ENCODE results near the gene GAL3ST3.

Gene GAL3ST3

GRCh38 chr11:66076561-66076960, 27.6 kb upstream of the GAL3ST3 start:
- Histone ChIP-seq H2BK120ac (ENCODE audit: low read depth, low read length) (no peak overlapping the region), H2BK5ac (ENCODE audit: low read length) (no peak overlapping the region), H3K4me1 (ENCODE audit: control insufficient read depth in 2 of 2, insufficient read depth in 1 of 2, low read depth in 1 of 2, low read length in 2 of 2) (peaks cover under 1 to 2% of the 10 kb centered on the region in 2 donors), H3K79me1 (ENCODE audit: low read depth, low read length) (no peaks in the 10 kb centered on the region), H3K4me3 (ENCODE audit: low read length in 2 of 2) (no peak overlapping the region), H2AK5ac (ENCODE audit: low read depth, low read length) (no peak overlapping the region), H3K23ac (ENCODE audit: low read depth, low read length, poor library complexity) (no peak overlapping the region), H3K14ac (ENCODE audit: low read length) (no peak overlapping the region), H3K4me2 (ENCODE audit: insufficient read depth, low read length, poor library complexity, severe bottlenecking) (no peak overlapping the region), H3K27ac (replicated peaks; ENCODE audit: low read length) (no peak overlapping the region), H2AFZ (ENCODE audit: low read length) (no peak overlapping the region), H4K91ac (ENCODE audit: low read depth, low read length, poor library complexity) (no peak overlapping the region), H3K9me3 (replicated peaks in 1 of 2; ENCODE audit: control insufficient read depth in 2 of 2, insufficient read depth in 1 of 2, low read depth in 1 of 2, low read length in 2 of 2) (no peaks in the 10 kb centered on the region), H3K27me3 (ENCODE audit: control insufficient read depth in 3 of 3, insufficient read depth in 3 of 3, low read depth in 1 of 3, low read length in 3 of 3) (no peaks in the 10 kb centered on the region), H2BK15ac (ENCODE audit: low read length) (no peak overlapping the region), H3K18ac (ENCODE audit: low read length) (no peak overlapping the region), H2BK12ac (ENCODE audit: low read length) (no peak overlapping the region), H3K36me3 (replicated peaks in 1 of 2; ENCODE audit: control insufficient read depth in 2 of 2, insufficient read depth in 2 of 2, low read length in 2 of 2) (peaks cover 2 to 35% of the 10 kb centered on the region in 2 donors), H3K9ac (ENCODE audit: low read depth, low read length, poor library complexity) (no peak overlapping the region), H3K4ac (ENCODE audit: low read length) (no peak overlapping the region), H4K8ac (ENCODE audit: low read depth, low read length) (peak overlapping the region; percentile 48)
- no peak for DNase-seq (ENCODE audit: low spot score)
- no CpG with 5 or more reads among the region's 9 CpGs for WGBS, 2 donors (ENCODE audit: extremely low coverage in 2 of 2, insufficient read length in 2 of 2, insufficient replicate concordance in 1 of 2)

- no peak overlapping the region for H2BK5ac ChIP-seq (ENCODE audit: low read length)
Measured at GRCh38 chr11:66075273-66075672, 26.3 kb upstream of the GAL3ST3 start.

DNA sequence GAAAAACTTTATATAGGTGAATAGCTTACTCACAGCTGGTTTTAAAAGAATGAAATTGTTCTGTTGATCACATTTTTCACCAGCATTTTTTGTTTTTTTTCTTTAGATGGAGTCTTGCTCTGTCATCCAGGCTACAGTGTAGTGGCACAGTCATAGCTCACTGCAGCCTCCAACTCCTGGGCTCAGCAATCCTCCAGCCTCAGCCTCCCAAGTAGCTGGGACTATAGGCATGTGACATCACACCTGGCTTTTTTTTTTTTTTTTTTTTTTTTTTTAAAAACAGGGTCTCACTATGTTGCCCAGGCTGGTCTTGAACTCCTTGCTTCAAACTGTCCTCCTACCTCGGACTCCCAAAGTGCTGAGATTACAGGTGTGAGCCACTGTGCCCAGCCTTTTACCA, 24.7 kb upstream of the GAL3ST3 start:
- Histone ChIP-seq H4K91ac (ENCODE audit: low read depth, low read length, poor library complexity) (no peak overlapping the region), H3K9ac (ENCODE audit: low read depth, low read length, poor library complexity) (no peak overlapping the region), H2BK120ac (ENCODE audit: low read depth, low read length) (no peak overlapping the region), H2BK12ac (ENCODE audit: low read length) (no peak overlapping the region), H3K27me3 (ENCODE audit: control insufficient read depth in 3 of 3, insufficient read depth in 3 of 3, low read depth in 1 of 3, low read length in 3 of 3) (no peaks in the 10 kb centered on the region), H3K4me3 (ENCODE audit: low read length in 2 of 2) (no peak overlapping the region), H3K36me3 (replicated peaks in 1 of 2; ENCODE audit: control insufficient read depth in 2 of 2, insufficient read depth in 2 of 2, low read length in 2 of 2) (peaks cover 6 to 41% of the 10 kb centered on the region in 2 donors), H3K9me3 (replicated peaks in 1 of 2; ENCODE audit: control insufficient read depth in 2 of 2, insufficient read depth in 1 of 2, low read depth in 1 of 2, low read length in 2 of 2) (no peaks in the 10 kb centered on the region), H3K4me1 (ENCODE audit: control insufficient read depth in 2 of 2, insufficient read depth in 1 of 2, low read depth in 1 of 2, low read length in 2 of 2) (peaks cover 4 to 7% of the 10 kb centered on the region in 2 donors), H4K8ac (ENCODE audit: low read depth, low read length) (no peak overlapping the region), H3K4me2 (ENCODE audit: insufficient read depth, low read length, poor library complexity, severe bottlenecking) (no peak overlapping the region), H3K14ac (ENCODE audit: low read length) (no peak overlapping the region), H2BK5ac (ENCODE audit: low read length) (no peak overlapping the region), H3K27ac (replicated peaks; ENCODE audit: low read length) (no peak overlapping the region), H3K23ac (ENCODE audit: low read depth, low read length, poor library complexity) (no peak overlapping the region), H2AFZ (ENCODE audit: low read length) (no peak overlapping the region), H3K79me1 (ENCODE audit: low read depth, low read length) (no peaks in the 10 kb centered on the region), H3K18ac (ENCODE audit: low read length) (no peak overlapping the region), H2BK15ac (ENCODE audit: low read length) (no peak overlapping the region), H3K4ac (ENCODE audit: low read length) (no peak overlapping the region), H2AK5ac (ENCODE audit: low read depth, low read length) (no peak overlapping the region)
- no peak for DNase-seq (ENCODE audit: low spot score)
- WGBS, 2 donors (ENCODE audit: extremely low coverage in 2 of 2, insufficient read length in 2 of 2, insufficient replicate concordance in 1 of 2), result no CpG with 5 or more reads among the region's 1 CpG

More at GRCh38 chr11:66075273-66075672, 26.3 kb upstream of the GAL3ST3 start:
- Histone ChIP-seq H3K18ac (ENCODE audit: low read length) (no peak overlapping the region), H3K23ac (ENCODE audit: low read depth, low read length, poor library complexity) (no peak overlapping the region), H3K14ac (ENCODE audit: low read length) (no peak overlapping the region), H4K91ac (ENCODE audit: low read depth, low read length, poor library complexity) (no peak overlapping the region), H3K79me1 (ENCODE audit: low read depth, low read length) (no peaks in the 10 kb centered on the region), H3K36me3 (replicated peaks in 1 of 2; ENCODE audit: control insufficient read depth in 2 of 2, insufficient read depth in 2 of 2, low read length in 2 of 2) (peaks cover 2 to 35% of the 10 kb centered on the region in 2 donors), H3K4me2 (ENCODE audit: insufficient read depth, low read length, poor library complexity, severe bottlenecking) (no peak overlapping the region), H2BK120ac (ENCODE audit: low read depth, low read length) (no peak overlapping the region), H3K27me3 (ENCODE audit: control insufficient read depth in 3 of 3, insufficient read depth in 3 of 3, low read depth in 1 of 3, low read length in 3 of 3) (no peaks in the 10 kb centered on the region), H3K4me3 (ENCODE audit: low read length in 2 of 2) (no peak overlapping the region), H3K27ac (replicated peaks; ENCODE audit: low read length) (no peak overlapping the region), H4K8ac (ENCODE audit: low read depth, low read length) (no peak overlapping the region), H3K9ac (ENCODE audit: low read depth, low read length, poor library complexity) (no peak overlapping the region), H3K4ac (ENCODE audit: low read length) (no peak overlapping the region), H3K9me3 (replicated peaks in 1 of 2; ENCODE audit: control insufficient read depth in 2 of 2, insufficient read depth in 1 of 2, low read depth in 1 of 2, low read length in 2 of 2) (no peaks in the 10 kb centered on the region), H2AFZ (ENCODE audit: low read length) (no peak overlapping the region), H2AK5ac (ENCODE audit: low read depth, low read length) (no peak overlapping the region), H2BK12ac (ENCODE audit: low read length) (no peak overlapping the region), H2BK15ac (ENCODE audit: low read length) (no peak overlapping the region), H3K4me1 (ENCODE audit: control insufficient read depth in 2 of 2, insufficient read depth in 1 of 2, low read depth in 1 of 2, low read length in 2 of 2) (peaks cover 2 to 6% of the 10 kb centered on the region in 2 donors)
- no CpG with 5 or more reads among the region's 4 CpGs for WGBS, 2 donors (ENCODE audit: extremely low coverage in 2 of 2, insufficient read length in 2 of 2, insufficient replicate concordance in 1 of 2)
- DNase-seq (ENCODE audit: low spot score), result no peak

GRCh38 chr11:66072518-66072917, 23.6 kb upstream of the GAL3ST3 start:
- Histone ChIP-seq H4K8ac (ENCODE audit: low read depth, low read length) (no peak overlapping the region), H3K27me3 (ENCODE audit: control insufficient read depth in 3 of 3, insufficient read depth in 3 of 3, low read depth in 1 of 3, low read length in 3 of 3) (no peaks in the 10 kb centered on the region), H2BK120ac (ENCODE audit: low read depth, low read length) (no peak overlapping the region), H3K4me1 (ENCODE audit: control insufficient read depth in 2 of 2, insufficient read depth in 1 of 2, low read depth in 1 of 2, low read length in 2 of 2) (peaks cover 4 to 7% of the 10 kb centered on the region in 2 donors), H3K79me1 (ENCODE audit: low read depth, low read length) (no peaks in the 10 kb centered on the region), H3K14ac (ENCODE audit: low read length) (no peak overlapping the region), H3K18ac (ENCODE audit: low read length) (no peak overlapping the region), H2BK5ac (ENCODE audit: low read length) (no peak overlapping the region), H3K4ac (ENCODE audit: low read length) (no peak overlapping the region), H3K9ac (ENCODE audit: low read depth, low read length, poor library complexity) (no peak overlapping the region), H2AK5ac (ENCODE audit: low read depth, low read length) (no peak overlapping the region), H2BK12ac (ENCODE audit: low read length) (no peak overlapping the region), H3K4me3 (ENCODE audit: low read length in 2 of 2) (no peak overlapping the region), H3K36me3 (replicated peaks in 1 of 2; ENCODE audit: control insufficient read depth in 2 of 2, insufficient read depth in 2 of 2, low read length in 2 of 2) (peaks cover 14 to 52% of the 10 kb centered on the region in 2 donors), H2BK15ac (ENCODE audit: low read length) (no peak overlapping the region), H3K9me3 (replicated peaks in 1 of 2; ENCODE audit: control insufficient read depth in 2 of 2, insufficient read depth in 1 of 2, low read depth in 1 of 2, low read length in 2 of 2) (no peaks in the 10 kb centered on the region), H4K91ac (ENCODE audit: low read depth, low read length, poor library complexity) (peak overlapping the region; percentile 19), H3K4me2 (ENCODE audit: insufficient read depth, low read length, poor library complexity, severe bottlenecking) (no peak overlapping the region), H2AFZ (ENCODE audit: low read length) (no peak overlapping the region), H3K23ac (ENCODE audit: low read depth, low read length, poor library complexity) (no peak overlapping the region), H3K27ac (replicated peaks; ENCODE audit: low read length) (no peak overlapping the region)
- WGBS, 2 donors (ENCODE audit: extremely low coverage in 2 of 2, insufficient read length in 2 of 2, insufficient replicate concordance in 1 of 2), result no CpG with 5 or more reads among the region's 8 CpGs
- DNase-seq (ENCODE audit: low spot score), result no peak
